ENCODE data around the gene DHX8.

Gene DHX8

DNA sequence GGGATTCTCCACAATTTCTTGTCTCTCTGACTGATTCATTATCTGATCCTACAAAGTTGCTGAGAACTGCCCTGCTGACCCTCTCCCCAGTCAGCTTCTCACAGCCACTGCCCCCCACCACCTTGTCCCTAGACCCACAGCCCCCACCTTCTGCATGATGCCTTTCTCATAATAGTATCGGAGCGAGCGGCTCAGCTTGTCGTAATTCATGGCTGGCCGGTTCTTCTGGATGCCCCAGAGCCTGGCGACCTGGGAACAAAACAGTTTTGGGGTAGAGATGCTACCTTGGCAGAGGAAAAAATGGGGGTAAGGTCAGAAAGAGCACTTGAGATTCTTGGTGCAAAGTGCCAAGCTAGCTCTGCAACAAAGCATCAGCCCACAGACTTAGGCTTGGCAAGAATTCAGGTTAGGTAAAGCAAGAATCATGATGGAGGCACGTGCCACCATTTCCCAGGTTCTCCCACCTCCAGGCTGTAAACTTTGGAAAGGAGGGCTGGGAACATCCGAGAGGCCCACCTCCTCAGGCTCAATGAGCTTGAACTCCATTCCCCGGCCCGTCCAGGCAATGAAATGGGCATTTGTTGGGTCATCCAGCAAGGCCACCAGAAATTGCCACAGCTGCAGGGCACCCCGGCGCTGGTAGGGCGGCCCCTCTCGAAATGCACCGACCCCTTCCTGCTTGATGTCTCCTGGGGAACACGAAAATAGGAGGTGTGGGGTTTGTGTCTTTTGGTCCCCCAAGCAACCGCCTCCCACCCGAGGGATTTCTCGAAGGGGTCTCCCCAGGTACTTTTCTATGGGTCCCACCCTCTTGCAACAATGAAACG, 45.4 kb downstream of the DHX8 start:
- H3K27ac ChIP-seq: peak overlapping the region; percentile 99
- TF ChIP-seq, protein P1, sequence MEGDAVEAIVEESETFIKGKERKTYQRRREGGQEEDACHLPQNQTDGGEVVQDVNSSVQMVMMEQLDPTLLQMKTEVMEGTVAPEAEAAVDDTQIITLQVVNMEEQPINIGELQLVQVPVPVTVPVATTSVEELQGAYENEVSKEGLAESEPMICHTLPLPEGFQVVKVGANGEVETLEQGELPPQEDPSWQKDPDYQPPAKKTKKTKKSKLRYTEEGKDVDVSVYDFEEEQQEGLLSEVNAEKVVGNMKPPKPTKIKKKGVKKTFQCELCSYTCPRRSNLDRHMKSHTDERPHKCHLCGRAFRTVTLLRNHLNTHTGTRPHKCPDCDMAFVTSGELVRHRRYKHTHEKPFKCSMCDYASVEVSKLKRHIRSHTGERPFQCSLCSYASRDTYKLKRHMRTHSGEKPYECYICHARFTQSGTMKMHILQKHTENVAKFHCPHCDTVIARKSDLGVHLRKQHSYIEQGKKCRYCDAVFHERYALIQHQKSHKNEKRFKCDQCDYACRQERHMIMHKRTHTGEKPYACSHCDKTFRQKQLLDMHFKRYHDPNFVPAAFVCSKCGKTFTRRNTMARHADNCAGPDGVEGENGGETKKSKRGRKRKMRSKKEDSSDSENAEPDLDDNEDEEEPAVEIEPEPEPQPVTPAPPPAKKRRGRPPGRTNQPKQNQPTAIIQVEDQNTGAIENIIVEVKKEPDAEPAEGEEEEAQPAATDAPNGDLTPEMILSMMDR (IDR thresholded peaks at IDR 0.05): no peak
- H3K4me2 ChIP-seq (ENCODE audit: low read length): no peak overlapping the region
- H3K27me3 ChIP-seq (ENCODE audit: control insufficient read depth, insufficient read depth, low read length): no peaks in the 10 kb centered on the region
- no peak overlapping the region for H3K9ac ChIP-seq
- no peak overlapping the region for H2AFZ ChIP-seq
- no peaks in the 10 kb centered on the region for H3K9me3 ChIP-seq (ENCODE audit: control insufficient read depth, low read length)
- peaks cover 21% of the 10 kb centered on the region for H3K4me1 ChIP-seq
- H3K4me3 ChIP-seq (ENCODE audit: low read depth, low read length): no peak overlapping the region
- H3K79me2 ChIP-seq: no peaks in the 10 kb centered on the region
- no peaks in the 10 kb centered on the region for H3K36me3 ChIP-seq (ENCODE audit: control insufficient read depth, insufficient read depth, low read length)

DNA sequence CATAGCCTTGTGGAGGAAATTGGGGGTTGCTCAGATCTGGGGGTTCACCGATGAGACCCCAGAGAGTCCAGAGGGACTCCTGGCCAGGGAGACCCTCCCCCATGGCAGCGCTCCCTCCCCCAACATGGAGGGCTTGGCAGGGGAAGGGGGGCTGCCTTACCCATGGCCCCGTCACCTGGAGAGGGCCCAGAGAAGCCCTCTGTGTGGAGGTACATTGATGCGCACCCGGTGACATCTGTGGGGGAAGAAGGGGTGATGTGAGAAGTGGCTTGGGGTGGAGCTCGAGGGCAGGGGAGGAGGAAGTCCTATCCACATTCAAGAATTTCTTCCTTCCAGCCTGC, 46.1 kb downstream of the DHX8 start:
- no peaks in the 10 kb centered on the region for H3K27me3 ChIP-seq (ENCODE audit: control insufficient read depth, insufficient read depth, low read length)
- no peaks in the 10 kb centered on the region for H3K79me2 ChIP-seq
- TF ChIP-seq, protein P1 (IDR thresholded peaks at IDR 0.05): no peak
- peaks cover 21% of the 10 kb centered on the region for H3K4me1 ChIP-seq
- H2AFZ ChIP-seq: peak overlapping the region; percentile 87
- H3K27ac ChIP-seq: peak overlapping the region; percentile 99
- no peaks in the 10 kb centered on the region for H3K36me3 ChIP-seq (ENCODE audit: control insufficient read depth, insufficient read depth, low read length)
- no peaks in the 10 kb centered on the region for H3K9me3 ChIP-seq (ENCODE audit: control insufficient read depth, low read length)
- no peak overlapping the region for H3K4me3 ChIP-seq (ENCODE audit: low read depth, low read length)
- H3K9ac ChIP-seq: no peak overlapping the region
- no peak overlapping the region for H3K4me2 ChIP-seq (ENCODE audit: low read length)

DNA sequence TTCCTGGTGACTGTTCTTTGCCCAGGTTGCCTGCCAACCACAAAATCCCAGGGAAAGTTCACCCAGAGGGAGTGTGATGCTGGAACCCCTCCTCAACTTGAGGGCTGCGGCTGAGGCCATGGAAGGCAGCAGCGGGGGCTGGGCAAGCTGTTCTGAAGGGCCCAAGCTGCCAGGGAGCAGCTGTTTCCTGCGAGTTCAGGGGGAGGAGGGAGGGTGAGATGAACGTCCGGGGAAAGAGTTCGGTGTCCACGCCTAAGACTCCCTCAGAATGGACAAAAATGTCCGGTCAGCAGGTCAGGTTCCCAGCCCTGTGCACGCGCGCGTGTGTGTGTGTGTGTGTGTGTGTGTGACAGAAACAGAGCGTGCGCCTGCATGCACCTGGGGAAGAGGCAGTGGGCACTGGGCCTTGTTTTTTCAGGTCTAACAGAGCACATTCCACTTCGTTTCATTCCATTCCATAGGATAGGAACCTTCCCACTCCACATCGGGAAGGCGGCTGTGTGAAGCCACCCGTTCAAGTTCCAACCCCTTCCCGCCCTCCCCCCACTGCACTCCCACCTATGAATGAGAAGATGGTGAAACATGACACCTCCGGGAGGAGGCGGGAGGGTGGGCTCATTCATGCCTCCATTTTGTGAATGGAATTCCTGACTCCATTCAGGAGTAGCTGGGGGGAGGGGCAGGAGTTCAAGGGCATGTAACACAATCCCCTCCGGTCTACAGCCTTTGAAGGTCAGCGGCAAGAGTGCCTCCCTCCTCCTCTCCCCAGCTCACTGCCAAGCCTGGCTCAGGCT, 46.7 kb downstream of the DHX8 start:
- Histone ChIP-seq H3K4me3 (ENCODE audit: low read depth, low read length) (peak overlapping the region; percentile 1), H3K27ac (peak overlapping the region; percentile 99), H3K36me3 (ENCODE audit: control insufficient read depth, insufficient read depth, low read length) (no peaks in the 10 kb centered on the region)

DNA sequence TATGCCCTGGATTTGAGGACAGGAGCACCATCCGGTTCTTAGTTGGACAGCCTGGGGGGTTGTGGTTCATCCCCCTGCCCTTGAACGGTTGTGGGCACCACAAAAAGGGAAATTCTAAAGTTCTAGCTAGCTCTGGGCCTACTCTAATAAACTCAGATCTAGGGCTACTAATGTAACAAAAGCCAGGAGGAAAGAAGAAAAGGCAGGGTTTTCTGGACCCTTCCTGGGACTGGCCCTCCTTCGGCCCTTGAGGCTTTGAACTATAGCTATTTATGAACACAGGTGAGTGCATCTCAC, 47.3 kb downstream of the DHX8 start:
- H3K79me2 ChIP-seq: no peaks in the 10 kb centered on the region
- no peaks in the 10 kb centered on the region for H3K36me3 ChIP-seq (ENCODE audit: control insufficient read depth, insufficient read depth, low read length)
- H3K9ac ChIP-seq: peak overlapping the region; percentile 16
- peak overlapping the region; percentile 99 for H3K27ac ChIP-seq
- H3K4me1 ChIP-seq: peaks cover 21% of the 10 kb centered on the region
- H3K4me2 ChIP-seq (ENCODE audit: low read length): peak overlapping the region; percentile 7
- no peaks in the 10 kb centered on the region for H3K27me3 ChIP-seq (ENCODE audit: control insufficient read depth, insufficient read depth, low read length)
- peak overlapping the region; percentile 1 for H3K4me3 ChIP-seq (ENCODE audit: low read depth, low read length)
- peak overlapping the region; percentile 87 for H2AFZ ChIP-seq
- TF ChIP-seq, protein P1 (IDR thresholded peaks at IDR 0.05): no peak
- no peaks in the 10 kb centered on the region for H3K9me3 ChIP-seq (ENCODE audit: control insufficient read depth, low read length)

More for the DNA sequence above, 46.7 kb downstream of the DHX8 start:
- Histone ChIP-seq H3K9me3 (ENCODE audit: control insufficient read depth, low read length) (no peaks in the 10 kb centered on the region), H3K9ac (no peak overlapping the region), H3K4me1 (peaks cover 21% of the 10 kb centered on the region), H3K27me3 (ENCODE audit: control insufficient read depth, insufficient read depth, low read length) (no peaks in the 10 kb centered on the region), H3K79me2 (no peaks in the 10 kb centered on the region), H2AFZ (peak overlapping the region; percentile 87), H3K4me2 (ENCODE audit: low read length) (peak overlapping the region; percentile 7)
- TF ChIP-seq, protein P1 (IDR thresholded peaks at IDR 0.05): no peak

All from parathyroid adenoma (tissue), 2 donors.